HG02759 (cell line): Measurements from ENCODE around the gene CLEC4G.
A peak's percentile ranks its signal among the peaks of the same experiment; 100 is the strongest.

Experiments
- ATAC-seq: cut with Tn5 transposase; IDR thresholded peaks from one replicate; pipeline ENCODE4 v1.9.1; 2021; ENCODE audit warnings: mild to moderate bottlenecking, moderate library complexity; ENCODE audit not compliant: unreplicated experiment

Gene CLEC4G

GRCh38 chr19:7699003-7699402 is 32.9 kb downstream of the CLEC4G start:
- ATAC-seq: no peak

DNA sequence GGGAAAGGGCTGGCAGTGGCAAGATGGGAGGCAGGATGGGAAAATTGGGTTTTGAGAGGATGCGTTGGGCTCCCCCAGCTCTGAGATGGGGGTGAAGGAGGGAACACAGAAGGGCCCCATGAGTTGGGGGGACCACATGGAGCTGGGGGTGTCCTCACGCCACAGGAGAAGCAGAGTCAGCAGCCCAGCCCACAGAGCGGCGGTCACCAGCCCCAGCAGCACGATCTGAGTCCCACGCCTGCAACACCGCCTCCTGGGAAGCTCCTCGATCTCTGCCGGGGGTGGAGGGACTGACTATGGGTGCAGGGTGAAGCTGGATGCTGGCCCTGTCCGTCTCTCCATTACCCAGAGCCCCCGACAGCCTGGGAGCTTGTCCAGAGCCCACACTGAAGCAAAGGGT is 33.3 kb downstream of the CLEC4G start:
- ATAC-seq: no peak

- no peak for ATAC-seq
Observed at GRCh38 chr19:7697721-7698287, 34.1 kb downstream of the CLEC4G start.

- ATAC-seq: peak; percentile 27
Observed at GRCh38 chr19:7694499-7694898, 37.4 kb downstream of the CLEC4G start.

DNA sequence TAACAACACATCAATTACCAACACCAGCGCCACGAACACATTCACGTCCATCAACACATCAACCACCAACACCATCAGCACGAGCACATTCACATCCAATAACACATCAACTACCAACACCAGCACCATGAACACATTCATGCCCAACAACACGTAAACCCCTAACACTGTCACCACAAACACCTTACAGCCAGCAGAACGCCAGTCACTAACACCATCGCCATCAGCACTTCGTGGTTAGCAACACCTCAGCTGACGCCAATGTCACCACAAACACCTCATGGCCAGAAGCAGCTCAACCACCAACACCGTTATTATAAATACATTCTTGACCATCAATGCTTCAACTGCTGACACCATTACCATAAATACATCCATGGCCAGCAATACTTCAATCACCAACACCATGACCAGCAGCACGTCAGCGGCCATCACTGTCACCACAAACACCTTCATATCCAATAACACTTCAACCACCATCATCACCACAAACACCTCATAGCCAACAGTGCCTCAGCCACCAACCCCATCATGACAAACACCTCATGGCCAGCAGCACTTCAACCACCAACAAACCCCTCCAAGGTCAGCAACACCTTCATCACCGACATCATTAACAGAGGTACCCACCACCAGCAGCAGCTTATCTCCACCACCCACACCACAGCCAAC is 39.4 kb downstream of the CLEC4G start:
- ATAC-seq: no peak

DNA sequence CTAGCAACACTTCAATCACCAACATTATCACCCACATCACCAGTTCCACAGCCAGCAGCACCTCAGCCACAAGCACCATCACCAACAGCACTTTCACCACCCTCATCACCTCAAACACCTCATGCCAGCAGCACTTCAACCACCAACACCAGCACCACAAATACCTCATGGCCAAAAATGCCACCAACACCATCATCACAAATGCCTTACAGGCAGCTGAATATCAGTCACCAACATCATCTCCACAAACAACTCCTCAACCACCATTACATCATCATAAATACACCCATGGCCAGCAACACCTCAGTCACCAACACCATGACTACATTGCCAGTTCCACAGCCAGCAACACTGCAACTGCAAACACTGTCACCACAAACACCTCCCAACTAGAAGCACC is 40.4 kb downstream of the CLEC4G start:
- ATAC-seq: no peak

DNA sequence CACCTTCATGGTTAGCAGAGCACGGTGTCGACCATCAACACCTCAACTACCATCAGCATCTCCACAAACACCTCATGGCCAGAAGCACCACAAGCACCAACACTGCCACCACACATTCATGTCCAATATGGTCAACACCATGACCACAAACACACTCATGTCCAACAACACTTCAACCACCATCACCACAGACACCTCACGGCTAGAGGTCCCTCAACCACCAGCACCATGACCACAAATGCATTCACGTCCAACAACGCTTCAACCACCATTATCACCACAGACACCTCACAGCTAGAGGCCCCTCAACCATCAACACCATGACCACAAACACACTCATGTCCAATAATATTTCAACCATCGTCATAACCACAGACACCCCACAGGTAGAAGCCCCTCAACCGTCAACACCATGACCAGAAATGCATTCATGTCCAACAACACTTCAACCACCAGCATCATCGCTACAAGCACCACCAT is 41.1 kb downstream of the CLEC4G start:
- ATAC-seq: no peak

DNA sequence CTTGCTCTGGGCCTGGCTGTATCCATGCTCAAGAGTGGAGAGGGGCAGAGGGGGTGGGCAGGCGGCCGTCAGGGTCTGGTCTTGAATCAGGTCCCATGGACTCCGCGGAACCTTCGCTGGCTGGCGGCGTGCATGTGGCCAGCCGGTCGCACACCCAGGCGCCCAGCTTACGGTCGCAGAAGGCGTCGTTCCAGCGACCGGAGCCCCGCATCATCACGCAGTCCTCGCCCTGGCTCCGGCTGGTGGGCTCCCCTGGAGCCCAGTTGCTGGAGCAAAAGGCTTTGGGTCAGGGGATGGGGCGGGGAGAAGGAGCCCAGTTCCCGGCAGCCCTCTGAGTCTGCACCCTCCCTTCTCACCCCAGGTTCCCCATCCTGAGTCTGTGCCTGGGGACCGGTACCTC is 42.7 kb downstream of the CLEC4G start:
- ATAC-seq: no peak

DNA sequence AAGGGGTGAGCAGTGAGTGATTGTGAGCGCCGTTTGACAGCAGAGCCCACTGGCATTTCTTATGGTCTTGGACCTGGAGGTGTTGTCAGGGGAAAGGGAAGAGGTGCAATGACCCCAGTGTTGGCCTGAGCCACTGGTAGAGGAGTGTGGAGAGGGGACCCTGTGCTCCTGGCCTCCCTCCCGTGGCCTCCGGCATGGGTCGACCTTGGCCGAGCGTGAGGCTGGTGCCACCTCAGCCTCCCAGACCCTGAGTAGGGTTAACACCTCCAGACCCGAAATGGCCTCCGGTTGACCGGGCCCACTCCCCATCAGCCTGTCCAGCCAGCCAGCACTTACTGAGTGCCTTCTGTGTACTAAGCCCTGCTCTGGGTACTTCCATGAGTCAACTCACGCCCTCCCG is 44.7 kb downstream of the CLEC4G start:
- no peak for ATAC-seq

DNA sequence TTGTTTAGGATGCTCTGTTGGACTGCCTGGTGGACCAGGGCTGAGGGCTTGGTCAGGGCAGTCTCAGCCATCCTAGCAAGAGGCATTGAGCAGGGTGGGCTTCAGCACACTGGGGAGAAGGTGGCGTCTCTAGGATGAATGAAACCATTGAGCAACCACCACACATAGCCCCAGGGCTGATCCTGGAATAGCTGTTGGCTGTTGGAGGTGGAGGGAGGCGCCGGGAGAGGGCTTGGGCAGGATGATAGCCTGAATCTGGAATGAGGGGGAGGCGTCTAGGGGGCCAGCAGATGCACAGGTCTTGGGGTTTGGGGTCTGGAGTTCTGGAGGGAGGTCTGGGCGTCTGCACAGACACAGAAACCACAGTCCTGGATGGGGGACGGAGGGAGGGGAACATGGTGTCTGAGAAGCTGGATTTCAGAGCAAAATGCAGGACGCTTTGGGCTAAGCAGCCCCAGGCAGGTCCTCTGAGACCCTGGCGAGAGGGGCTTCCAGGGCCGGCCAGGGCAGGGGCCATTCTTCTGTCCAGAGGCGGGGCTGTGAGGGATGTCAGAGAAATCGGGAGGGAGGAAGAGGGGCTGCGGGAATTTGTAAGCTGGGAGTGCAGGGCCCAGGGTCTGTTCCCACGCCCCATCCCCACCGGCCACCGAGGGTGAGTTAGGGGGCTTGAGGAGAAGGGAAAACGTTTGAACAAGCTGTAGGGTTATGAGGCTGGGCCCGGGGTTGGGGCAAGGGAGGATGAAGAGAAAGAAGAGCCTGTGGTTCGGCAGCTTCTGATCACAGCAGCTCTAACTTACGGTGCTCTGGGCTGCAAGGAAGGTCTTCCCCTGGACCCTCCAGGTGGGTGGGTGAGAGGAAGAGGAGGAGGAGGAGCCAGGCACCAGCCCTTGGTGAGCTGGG is 46.1 kb downstream of the CLEC4G start:
- ATAC-seq: no peak

GRCh38 chr19:7682175-7682855 is 49.6 kb downstream of the CLEC4G start:
- ATAC-seq: no peak

DNA sequence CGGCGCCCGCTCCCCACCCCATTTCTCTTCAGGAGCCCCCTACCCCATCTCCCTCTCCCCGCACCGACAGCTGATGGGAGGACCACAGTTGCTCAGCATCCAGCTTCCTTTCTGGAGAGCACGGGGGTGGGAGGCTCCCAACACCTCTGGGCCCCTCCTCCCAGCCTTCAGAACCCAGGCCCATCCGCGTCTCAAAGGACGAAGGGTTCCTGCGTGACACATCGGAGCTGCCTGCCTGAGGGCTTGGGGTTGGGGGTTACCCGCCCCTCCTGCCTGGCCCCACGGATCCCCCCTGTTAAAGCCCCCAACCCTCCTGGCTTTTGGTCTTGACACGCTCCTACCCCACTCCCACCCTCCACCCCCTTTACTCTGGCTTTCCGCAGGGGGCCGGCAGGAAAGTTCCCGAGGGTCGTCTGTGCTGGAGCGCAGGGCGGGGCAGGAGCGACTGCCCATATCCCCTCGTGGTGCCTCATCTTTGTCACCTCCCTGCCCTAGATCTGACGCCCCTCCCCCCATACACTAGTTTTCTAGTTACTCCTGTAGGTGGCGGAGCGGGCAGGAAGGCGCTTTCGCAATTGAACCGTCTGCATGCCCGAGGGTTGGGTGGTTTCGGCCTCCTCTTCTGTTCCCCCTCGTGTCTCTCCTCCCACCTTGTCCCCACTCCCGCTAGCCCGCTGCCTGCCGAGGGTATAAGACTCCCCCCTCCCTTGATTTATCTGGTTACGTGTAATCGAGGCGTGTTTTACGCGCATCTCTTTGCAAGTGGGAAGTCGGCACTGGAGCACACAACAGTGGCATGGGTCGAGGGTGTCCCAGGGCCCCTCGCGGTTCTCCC is 50.4 kb downstream of the CLEC4G start:
- ATAC-seq: peak; percentile 14

- peak; percentile 68 for ATAC-seq
Observed at GRCh38 chr19:7680606-7681339, 51.1 kb downstream of the CLEC4G start, which contains the start of gene TRAPPC5. Gene TRAPPC5, plus strand, starts transcription at chr19:7680833. Its CDS starts 1,421 bp downstream, at chr19:7682254.

DNA sequence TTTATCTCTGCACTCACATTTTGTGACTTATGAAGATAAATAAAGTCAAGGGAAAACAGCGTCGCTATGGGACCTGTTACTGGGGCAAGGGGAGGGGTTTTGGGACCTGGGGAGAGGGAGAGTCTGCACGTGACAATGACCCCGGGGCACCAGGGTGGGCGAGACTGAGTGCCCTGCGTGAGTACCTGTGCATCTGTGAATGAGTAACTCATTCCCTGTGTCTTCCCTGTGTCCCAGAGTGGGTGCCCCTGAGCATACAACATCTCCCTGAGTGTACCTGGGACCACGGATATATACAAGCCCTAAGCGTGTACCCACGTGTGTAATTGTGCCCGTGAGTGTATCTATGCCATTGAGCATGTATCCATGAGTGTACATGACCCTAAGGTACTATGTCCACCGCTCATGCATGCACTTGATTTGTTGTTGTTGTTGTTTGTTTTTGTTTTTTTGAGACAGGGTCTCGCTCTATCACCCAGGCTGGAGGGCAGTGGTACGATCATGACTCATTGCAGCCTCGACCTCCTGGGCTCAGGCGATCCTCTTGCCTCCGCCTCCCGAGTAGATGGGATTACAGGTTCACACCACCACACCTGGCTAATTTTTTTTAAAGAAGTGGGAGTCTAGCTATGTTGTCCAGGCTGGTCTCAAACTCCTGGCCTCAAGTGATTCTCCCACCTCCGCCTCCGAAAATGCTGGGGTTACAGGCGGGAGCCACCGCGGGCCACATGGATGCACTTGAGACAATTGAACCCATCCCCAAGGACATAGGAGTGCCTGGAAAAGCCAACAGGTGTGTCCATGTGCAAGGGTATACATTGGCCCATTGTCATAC is 51.9 kb downstream of the CLEC4G start:
- ATAC-seq: no peak

DNA sequence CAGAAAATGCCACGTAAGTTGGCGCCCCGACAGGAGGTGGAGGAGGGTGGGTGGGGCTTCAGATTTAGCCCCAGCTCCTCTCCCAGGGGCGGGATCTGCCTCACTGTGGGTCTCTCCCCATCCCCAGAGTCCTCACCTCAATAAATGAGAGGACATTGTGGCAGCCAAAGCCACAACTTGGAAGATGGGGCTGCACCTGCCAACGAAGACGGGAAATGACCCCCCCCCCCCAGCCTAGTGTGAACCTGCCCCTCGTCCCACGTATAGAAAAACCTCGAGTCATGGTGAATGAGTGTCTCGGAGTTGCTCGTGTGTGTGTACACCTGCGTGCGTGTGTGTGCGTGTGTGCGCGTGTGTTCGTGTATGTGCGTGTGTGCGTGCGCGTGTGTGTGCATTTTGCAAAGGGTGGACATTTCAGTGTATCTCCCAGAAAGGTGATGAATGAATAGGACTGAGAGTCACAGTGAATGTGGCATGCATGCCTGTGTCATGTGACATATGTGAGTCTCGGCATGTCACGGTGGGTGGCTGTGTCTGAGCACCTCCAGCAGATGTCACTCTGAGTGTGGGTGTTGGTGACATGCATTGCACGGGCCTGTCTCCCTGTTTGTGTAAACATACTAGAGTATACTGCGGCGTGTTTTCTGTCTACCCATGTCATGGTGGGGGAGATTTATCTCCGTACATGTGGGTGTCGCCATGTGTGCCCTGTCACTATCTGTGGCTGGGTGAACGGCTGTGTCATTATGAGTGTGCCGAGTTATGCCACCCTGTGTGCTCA is 52.7 kb downstream of the CLEC4G start:
- ATAC-seq: peak; percentile 41
